NCI-H146 (cell line): ENCODE measurements around the gene RSBN1L.
"Not testable (repeated sequence)": the region's sequence is repeated elsewhere in the genome, so short reads cannot be mapped to it uniquely, and the experiment has no call there.

Experiments
- DNase-seq: peaks from one replicate; lab custom pipeline; 2025; lab: John Stamatoyannopoulos, UW

RSBN1L gene

DNA sequence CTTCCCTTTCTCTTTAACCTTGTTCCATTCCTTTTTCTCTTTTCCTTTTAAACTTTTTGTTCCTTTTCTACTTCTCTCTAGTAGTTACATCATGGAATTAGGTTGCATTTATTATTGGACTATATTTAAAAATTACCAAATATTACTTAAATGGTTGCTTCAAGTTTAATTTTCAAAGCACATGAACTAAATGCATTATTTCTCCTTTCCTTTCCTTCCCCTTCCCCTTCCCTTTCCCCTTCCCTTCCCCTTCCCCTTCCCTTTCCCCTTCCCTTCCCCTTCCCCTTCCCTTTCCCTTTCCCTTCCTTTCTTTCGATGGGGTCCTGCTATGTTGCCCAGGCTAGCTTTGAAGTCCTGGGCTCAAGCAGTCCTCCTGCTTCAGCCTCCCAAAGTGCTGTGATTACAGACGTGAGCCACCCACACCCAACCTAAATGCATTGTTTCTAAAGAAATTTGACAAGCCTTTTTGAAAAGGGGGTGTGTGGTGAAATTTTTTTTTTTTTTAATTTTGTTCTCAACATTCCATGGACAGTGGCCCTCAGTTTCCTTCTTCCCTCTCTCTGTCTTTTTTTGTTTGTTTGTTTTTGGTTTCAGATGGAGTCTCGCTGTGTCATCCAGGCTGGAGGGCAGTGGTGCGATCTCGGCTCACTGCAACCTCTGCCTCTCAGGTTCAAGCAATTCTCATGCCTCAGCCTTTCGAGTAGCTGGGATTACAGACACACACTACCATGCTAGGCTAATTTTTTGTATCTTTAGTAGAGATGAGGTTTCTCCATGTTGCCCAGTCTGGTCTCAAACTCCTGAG lies 70.7 kb downstream of the RSBN1L start:
- DNase-seq, result no peak

DNA sequence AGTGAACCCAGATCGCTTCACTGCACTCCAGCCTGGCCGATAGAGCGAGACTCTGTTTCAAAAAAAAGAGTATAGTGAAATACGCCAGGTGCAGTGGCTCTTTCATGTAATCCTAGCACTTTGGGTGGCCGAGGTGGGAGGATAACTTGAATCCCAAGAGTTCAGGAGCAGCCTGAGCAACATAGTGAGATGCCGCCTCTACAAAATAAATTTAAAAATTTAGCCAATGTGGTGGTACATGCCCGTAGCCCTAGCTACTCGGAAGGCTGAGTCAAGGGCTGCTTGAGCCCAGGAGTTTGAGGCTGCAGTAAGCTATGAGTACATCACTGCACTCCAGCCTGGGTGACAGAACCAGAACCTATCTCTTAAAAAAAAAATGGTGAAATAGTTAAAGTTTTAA lies 74.1 kb downstream of the RSBN1L start:
- DNase-seq, result no peak

DNA sequence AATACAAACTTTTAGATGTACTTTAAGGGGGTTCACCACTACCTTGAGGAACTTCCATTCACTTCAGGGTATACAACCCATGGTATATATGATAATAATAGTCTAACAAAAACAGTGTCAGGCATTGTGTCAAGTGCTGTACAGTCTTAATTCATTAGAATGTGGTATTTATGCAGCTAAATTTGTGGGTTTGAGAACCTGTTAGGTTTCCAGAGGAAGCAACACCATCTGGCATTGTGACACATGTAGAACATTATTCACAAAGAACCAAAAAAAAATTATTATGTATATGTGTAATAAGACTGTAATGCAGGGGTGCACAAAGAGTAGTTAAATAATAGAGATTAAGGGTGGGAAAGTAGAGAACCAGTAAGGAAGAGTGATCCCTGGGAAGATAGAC lies 75.6 kb downstream of the RSBN1L start:
- no peak for DNase-seq

DNA sequence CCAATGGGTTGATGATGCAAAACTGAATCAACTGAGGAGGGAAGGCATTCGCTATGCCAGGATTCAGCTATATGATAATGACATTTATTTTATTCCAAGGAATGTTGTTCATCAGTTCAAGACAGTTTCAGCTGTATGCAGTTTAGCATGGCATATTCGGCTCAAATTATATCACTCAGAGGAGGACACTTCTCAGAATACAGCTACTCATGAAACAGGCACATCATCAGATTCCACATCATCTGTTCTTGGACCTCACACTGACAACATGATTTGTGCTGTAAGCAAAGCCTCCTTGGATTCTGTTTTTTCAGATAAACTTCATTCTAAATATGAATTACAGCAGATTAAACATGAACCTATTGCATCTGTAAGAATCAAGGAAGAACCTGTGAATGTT lies 82.3 kb downstream of the RSBN1L start:
- DNase-seq, result no peak

DNA sequence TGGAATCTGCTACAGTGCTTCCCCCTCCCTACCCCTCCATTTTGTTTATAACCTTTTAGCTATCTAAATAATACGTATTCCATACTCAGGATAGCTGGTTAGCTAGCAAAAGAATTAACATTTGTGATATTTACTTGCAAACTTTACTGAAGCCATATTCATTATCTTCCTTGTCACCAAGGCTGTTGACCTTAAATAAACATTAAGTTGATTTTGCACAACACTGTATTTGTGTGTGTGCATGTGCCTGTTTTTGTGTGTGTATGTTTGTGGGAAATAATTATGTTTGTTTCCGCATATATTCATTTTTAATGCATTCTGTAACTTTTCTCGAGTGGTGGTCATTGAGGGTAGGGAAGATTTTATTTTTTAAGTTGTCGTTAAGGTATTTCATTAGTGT lies 86.1 kb downstream of the RSBN1L start:
- no peak for DNase-seq

DNA sequence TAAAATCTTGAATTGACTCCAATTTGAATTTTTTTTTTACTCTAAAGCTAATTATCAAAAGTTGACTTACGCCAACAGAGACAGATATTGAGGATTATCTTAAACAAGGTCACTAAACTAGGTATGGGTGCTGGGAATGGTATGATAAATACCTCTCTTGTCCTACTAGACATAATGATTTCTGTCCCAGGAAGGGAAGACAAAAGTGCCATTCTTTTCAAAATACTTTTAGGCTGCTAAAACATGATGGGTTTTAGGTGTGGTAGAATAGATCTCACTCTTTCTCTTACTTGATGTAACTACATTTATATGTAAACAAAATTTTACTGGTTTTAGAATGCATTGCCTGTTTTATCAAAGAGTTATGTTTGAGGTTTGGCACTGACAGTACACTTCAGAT lies 86.9 kb downstream of the RSBN1L start:
- no peak for DNase-seq

DNA sequence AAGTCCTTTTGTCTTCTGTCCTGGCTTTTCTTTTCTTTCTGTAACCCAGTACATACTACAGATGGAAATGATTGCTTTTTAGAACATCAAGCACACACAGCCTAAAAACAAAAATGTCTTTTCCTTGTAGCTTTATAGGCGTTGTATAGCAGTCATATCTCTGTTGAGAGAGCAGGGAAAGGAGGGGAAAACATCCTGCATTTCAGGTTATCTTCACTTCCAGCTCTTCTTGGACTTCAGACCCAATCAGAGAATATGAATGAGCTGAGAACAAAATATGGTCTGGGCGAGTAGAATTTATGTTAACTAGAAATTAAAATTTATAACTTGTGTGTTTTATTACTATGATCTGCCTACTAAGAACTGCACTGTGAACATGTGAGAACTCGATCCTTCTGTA lies 87.3 kb downstream of the RSBN1L start:
- no peak for DNase-seq

DNA sequence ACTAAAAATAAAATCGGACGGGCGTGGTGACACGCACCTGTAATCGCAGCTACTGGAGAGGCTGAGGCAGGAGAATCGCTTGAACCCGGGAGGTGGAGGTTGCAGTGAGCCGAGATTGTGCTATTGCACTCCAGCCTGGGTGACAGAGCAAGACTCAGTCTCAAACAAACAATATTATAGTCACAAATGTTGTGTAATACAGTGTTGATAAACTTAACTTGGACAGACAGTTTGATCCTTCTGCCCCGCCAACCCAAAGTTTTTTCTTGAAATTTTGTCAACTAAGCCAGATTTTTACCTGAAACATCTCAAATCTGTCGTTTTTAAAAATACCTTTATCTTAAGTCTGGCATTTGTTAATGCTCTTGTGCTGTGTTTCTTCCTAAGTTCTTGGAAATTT lies 88.2 kb downstream of the RSBN1L start:
- DNase-seq, result not testable (repeated sequence)

DNA sequence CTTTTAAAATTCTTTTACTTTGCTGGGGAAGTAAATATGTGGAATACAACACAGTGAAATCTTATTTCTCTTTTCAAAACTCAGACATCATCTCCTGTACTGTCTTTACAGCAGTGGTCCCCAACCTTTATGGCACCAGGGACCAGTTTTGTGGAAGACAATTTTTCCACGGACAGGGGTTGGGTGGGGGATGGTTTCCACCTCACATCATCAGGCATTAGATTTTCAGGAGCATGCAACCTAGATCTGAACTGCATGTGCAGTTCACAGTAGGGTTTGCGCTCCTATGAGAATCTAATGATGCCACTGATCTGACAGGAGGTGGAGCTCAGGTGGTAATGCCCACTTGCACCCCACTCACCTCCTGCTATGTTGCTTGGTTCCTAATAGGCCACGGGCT lies 89.8 kb downstream of the RSBN1L start:
- no peak for DNase-seq

DNA sequence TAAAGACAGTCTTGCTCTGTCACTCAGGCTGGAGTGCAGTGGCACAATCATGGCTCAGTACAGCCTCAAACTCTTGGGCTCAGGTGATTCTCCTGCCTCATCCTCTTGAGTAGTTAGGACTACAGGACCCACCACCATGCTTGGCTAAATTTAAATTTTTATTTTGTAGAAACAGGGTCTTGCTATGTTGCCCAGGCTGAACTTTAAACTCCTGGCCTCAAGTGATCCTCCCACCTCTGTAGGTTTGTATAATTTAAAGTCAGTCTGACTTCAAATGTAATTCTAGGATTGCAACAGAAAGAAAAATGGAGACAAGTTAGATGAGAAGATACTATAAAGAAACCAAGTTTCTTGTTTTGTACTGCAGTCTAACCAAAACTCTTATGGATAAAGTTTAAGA lies 90.5 kb downstream of the RSBN1L start:
- DNase-seq, result no peak

DNA sequence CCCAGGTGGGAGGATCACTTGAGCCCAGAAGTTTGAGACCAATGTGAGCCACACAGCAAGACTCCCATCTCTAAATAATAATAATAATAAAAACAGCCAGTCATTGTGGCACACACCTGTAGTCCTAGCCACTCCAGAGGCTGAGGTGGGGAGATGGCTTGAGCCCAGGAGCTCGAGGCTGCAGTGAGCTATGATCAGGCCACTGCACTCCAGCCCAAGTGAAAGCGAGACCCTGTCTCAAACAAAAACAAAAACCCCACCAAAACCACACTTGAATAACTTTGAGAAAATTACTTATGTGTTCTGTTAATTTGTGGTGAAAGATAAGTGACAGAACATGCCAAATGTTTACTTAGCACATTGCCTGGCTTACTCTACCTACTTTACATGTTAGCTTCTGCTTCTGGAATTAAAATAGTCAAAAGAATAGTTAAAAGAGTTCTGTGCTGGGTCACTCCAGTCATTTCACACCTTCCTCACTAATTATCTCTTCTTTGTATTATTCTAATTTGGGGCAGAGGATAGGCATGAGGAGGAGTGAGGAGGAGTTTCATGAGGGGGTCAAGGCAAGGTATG lies 92.2 kb downstream of the RSBN1L start:
- DNase-seq, result no peak

DNA sequence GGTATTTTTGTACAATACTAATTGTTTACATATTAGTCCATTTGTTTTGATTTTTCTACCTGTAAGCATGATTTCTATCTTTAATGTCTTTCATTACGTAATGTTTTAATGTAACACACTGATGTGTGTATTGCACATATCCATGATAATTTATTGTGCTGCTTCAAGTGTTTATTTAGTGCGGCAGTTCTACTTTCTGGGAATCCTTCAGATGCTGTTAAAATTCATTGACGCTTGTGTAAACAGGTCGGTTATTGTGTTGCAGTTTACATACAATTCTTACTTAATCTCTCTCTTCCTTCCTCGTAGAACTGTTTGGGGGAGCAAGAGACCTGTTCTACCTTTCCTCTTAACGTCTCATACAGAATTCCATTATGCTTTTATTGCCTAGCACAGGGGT lies 95.1 kb downstream of the RSBN1L start:
- DNase-seq, result peak; percentile 25

DNA sequence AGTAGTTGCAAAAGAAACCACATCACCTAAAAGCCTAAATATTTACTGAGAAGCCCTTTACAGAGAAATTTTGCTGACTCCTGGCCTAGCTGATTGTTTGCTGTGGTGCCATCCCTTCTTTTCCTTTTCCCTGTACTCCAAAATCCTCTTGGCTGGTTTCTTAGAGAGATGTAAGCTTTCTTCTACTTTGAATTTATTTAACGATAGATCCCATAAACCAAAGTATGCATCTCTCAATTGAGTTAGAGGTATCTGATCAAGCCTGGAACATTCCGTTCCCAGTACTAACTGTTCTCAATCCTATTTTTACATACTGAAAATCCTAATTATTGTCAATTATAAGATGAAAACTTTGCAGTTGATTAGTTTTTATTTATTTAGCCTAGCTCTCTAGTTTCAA lies 95.7 kb downstream of the RSBN1L start:
- no peak for DNase-seq

DNA sequence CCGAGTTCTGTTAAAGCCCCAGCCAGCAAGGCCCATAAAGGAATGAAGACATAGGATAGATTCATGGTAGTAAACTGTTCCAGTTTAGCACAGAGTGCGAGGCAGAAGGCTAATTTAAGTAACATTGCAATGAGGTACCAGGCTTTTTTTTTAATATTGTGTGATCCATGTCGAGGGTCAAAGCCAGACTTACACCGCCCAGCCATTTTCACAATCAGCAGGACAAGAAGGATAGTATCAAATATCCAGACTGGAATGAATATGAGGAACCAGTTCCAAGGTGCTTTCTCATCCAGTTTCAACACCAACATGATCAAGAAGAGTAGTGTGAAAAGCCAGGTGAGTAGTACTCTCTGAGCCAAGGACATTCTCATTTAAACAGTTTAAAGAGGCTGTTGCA lies 97.7 kb downstream of the RSBN1L start:
- no peak for DNase-seq

DNA sequence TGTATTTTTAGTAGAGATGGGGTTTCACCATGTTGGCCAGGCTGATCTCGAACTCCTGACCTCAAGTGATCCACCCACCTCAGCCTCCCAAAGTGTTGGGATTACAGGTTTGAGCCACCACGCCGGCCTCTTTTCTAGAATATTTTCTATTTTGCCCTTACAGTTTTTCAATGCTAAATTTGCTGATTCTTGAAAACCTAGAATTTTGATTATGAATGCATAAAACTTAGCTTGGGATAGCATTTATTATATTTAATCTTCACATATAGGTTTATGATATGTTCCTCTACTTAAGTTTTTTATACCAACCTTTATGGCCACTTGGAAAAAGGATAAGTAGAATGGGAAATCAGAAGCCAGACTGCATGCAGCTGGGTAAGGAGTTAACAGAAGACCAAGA lies 99.8 kb downstream of the RSBN1L start:
- DNase-seq, result no peak

DNA sequence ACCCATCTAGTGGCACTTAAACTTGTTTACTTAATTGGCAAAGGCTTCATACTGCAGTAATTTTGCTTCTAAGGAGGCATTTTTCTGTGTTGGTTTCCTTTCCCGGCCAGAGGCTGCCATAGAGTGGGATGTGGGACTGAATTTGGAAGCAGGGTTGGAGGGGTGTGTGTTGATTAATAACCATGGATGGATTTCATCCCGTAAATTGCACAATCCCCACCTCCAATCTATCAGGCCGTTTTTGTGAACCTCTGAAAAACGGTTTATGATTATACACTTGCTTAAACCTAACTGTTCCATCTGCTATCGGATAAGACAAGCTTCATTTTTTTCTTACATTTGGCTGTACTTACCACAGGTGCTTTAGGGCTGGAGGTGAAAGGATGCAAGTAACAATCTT lies 100.7 kb downstream of the RSBN1L start:
- no peak for DNase-seq

DNA sequence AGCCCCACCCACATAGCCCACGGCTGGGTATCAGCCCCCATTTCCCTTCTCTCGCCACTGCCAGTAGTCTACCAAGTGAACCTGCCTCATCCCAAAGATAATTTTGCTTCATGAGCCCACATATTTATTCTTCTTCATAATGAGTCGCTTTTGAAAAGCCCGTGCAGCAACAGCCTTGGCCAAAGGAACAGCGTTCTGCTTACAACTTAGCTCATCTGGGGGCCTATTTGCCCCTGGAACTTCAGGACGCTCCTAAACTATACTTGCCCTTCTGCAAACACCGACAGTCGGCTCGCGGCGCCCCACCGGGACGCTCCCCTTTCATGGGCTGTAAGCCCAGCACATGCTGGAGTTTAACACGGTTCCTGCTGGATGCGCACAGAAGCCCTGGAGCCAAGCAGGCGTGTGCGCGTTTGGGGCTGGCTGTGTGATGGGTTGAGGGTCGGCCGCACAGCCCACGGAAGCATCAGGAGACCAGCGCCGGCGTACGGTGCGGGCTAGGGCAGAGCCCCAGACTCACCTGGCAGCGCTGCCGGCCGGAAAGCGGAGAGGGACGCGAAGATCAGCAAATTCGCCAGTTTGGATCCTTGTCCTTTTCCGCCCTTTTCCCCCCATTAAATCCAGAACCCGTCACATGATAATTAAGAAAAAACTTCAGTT lies 101.6 kb downstream of the RSBN1L start:
- DNase-seq, result no peak

DNA sequence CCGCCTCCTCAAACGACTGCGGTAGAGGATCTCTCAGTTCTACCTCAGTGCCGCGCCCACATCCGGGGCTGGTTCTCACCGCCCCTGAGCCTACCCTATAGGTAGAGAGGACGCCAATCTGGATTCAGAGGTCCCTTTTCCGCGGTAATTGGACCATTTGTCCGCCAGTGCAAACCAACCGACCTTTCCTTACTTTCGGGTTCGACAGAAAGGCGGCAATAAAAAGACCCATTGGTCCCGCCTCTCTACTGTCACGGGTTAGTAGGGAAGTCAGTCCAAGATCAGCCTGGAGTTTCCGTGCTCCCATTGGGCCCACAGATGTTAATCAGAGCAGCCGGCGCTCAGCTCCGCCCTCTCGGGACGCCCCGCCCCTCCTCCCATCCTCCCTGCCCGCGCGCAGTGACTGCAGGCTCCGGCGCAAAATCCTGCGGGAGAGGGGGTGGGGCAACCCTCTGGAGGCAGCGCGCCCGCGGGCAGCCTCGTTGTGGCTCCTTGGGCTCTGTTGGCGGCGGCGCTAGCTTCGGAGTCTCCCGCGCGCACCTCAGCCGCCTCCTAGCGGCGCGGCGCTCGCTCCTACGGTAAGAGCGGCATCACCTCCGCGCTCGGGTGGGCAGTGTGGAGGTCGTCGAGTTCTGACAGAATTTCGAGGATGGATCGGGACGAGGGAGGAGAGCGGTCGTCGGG lies 102.3 kb downstream of the RSBN1L start, which contains the start of the genes PHTF2 and TMEM60:
PHTF2 (plus strand) TSS at position 380 of the 684 bp plus-strand sequence.
TMEM60 (minus strand) TSS at position 41 of the 684 bp plus-strand sequence. CDS start 4,061 bp downstream, outside the sequence.
- DNase-seq, result peak; percentile 99

DNA sequence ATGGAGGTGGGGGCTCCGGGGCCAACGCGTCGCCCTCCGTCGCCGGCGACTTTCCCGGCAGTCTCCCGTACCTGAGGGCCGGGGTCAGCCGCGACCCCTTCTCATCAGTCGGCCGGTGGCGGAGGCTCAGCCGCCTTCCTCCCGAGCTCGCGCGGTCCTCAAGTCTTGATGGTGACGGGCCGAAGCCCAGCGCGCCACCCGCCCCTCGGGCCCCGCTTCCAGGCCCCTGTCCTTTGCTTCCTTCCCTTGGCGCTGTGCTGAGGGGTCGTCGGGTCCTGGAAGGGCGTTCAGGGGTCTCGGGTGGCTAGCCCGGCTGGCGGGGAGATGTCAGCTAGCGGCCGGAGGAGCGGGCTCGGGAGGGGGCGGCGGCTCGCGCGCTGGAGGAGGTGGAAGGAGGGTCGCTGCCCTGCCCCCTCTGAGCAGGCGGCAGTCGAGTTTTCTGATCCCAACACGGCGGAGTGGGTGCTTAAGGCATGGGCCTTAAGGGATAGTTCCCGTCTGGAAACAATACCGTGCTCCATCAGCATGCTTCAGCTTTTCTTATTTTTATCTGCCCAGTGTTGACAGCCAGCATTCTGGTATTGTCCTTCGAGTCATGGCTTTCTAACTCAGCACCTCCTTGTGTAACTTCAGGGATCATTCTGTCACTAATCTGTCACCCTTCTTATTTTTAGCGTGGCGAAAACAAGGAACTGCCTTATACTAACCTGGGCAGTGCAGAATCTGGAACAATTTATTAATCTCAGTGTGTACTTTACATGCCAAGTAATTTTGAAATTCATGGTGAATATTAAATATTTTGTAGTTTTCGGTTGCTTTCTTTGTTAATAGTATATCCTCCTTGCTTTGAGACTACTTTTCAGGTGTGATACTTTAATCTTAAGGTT lies 103.1 kb downstream of the RSBN1L start:
- peak; percentile 48 for DNase-seq

DNA sequence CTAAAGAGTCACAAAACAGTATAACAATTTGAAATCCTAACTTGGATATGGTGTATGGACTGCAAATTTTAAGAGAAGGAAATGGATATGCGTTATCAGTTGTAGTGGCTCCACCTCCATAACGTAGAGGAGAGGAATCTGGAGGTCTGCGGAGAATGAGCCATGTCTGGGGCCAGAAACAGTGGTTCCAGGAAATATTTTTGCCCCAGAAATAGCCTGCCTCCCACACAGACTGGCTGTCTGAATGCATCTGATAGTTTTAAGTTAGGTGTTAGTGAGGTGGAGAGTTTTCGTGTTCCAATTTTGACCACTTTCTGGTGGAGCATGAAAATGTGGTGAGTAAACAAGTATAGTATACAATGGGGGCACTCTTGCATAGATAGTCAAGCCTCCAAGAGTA lies 103.9 kb downstream of the RSBN1L start:
- DNase-seq, result no peak

DNA sequence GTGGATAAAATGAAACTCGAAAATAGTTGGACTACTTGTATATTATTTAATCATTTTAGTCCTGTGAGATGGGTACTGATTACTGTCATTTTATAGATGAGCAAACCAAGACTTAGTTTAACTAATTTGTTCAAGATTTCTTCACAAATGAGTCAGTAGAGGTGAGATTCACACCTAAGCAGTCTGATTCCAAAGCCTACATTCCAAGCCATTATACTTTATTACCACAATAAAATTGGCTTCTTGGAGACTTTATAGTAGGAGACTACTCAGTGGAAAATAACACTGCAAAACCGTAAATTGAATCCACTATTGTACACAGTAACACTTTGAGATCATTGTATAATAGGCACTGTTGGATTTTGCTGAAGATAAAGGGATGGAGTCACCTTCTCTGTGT lies 104.5 kb downstream of the RSBN1L start:
- DNase-seq, result no peak
